GM19043 (cell line): ENCODE results near the gene MCRIP2.

Experiments
- ATAC-seq: cut with Tn5 transposase; IDR thresholded peaks from one replicate; pipeline ENCODE4 v1.9.1; 2021; ENCODE audit warnings: low read depth; ENCODE audit not compliant: unreplicated experiment

Gene MCRIP2

GRCh38 chr16:667780-668518 lies 26.3 kb downstream of the MCRIP2 start, which contains the start of gene RHOT2:
TSS of gene RHOT2 (plus strand) at chr16:668132. CDS start at chr16:668200, 68 bp downstream.
- peak; percentile 91 for ATAC-seq

DNA sequence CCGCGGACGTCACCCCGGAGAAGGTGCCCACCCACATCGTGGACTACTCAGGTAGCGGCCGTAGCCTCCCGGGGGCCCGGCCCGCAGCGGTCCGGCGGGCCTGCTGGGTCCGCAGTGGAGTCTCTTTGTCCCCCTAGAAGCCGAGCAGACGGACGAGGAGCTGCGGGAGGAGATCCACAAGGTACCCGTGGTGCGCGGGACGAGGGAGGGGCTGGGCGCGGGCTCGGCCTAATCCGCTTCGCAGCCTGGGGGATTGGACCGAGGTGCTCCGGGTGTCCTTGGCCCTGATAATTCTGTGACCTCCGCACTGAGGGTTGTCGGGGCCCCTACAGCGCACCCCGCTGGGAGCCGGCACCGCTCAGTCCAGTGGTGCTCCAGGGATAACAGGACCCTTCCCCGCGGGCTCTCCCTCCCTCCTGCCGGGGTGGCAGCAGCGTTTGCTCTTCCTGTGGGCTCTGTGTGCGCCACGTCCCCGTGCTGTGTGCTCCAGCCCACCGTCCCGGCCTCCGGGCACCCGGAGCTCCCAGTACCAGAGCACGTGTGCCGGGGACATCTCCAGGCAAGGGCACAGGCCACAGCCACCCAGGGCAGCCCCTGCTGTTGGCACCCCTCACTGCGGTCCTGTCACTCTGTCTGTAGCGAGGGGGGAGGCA lies 27.0 kb downstream of the MCRIP2 start:
- ATAC-seq = no peak

DNA sequence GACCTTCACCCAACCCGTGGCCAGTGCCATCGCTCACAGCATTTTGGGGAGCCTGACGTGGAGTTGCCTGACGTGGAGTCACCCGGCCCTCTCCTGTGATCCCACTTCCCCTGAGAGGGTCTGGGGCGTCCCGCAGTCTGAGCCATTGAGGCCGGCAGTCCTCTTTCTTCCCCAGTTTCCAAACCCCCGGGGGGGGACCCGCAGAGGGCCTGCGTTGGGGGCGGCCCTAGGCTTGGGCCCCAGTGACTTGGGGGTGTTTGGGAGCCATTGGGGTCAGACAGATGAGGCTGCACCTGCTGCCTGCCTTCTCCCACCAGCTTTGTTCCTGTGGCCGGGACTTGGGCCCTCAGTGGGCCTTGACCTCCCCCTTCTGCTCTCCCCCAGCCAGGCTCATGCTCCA lies 28.0 kb downstream of the MCRIP2 start:
- ATAC-seq = no peak

- no peak for ATAC-seq
These were observed 29.1 kb downstream of the MCRIP2 start for GRCh38 chr16:670485-671352.

DNA sequence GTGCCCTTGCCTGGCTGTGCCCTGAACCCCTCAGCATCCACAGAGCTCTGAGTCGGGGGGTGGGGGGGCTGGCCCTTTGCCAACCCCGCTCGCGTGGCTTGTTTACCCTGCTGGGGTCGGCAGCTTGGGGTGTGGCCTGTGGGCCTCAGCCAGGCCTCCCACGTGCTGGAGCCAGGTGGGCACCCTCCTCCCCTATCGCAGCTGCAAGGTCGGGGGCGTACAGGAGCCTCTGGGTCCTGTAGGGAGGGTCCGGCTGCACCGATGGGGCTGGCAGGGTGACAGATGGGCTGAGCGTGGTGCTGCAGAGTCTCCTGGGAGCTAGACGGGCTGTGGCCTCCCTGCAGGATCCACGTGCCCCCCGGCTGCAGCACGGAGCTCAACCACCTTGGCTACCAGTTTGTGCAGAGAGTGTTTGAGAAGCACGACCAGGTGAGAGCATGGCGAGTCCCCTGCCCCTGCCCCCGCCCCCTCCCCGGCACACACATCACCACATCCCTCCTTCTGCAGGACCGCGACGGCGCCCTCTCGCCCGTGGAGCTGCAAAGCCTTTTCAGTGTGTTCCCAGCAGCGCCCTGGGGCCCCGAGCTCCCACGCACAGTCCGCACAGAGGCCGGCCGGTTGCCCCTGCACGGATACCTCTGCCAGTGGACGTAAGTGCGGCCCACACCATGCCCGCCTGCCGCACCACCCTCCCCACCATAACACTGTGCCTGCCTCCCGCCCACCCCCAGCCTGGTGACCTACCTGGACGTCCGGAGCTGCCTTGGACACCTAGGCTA lies 29.9 kb downstream of the MCRIP2 start:
- ATAC-seq = no peak

DNA sequence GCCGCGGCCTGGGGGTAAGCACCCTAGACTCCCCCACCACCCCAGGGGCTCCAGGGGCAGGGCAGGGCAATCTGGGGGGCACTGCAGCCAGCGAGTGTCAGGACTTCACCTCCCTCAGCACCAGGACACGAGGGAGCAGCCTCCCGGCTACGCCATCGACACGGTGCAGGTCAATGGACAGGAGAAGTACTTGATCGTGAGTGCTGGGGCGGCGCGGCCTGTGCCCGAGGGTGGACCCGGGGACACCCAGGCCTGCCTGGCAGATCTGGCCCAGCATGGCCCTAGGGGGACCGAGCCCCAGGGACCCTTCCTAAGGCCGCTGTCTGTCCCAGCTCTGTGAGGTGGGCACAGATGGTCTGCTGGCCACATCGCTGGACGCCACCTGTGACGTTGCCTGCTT lies 30.7 kb downstream of the MCRIP2 start:
- no peak for ATAC-seq

DNA sequence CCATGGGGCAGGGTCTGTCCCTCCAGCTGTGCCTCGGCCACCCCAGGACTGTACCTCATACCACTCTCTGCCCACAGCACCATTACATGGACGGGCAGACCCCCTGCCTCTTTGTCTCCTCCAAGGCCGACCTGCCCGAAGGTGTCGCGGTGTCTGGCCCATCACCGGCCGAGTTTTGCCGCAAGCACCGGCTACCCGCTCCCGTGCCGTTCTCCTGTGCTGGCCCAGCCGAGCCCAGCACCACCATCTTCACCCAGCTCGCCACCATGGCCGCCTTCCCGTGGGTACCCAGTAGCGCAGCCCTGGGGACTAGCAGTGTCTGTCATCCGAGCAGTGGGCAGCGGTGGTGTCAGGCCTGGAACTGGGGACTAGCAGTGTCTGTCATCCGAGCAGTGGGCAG lies 31.2 kb downstream of the MCRIP2 start:
- ATAC-seq = no peak

- ATAC-seq = no peak
These were observed 31.9 kb downstream of the MCRIP2 start for GRCh38 chr16:673399-673991.

- no peak for ATAC-seq
These were observed 32.7 kb downstream of the MCRIP2 start for GRCh38 chr16:674214-674881.

GRCh38 chr16:674968-675883 lies 33.6 kb downstream of the MCRIP2 start, which contains the start of gene RHBDL1:
TSS of gene RHBDL1 (plus strand) at chr16:675671. CDS start at chr16:675791, 120 bp downstream.
- ATAC-seq = no peak

DNA sequence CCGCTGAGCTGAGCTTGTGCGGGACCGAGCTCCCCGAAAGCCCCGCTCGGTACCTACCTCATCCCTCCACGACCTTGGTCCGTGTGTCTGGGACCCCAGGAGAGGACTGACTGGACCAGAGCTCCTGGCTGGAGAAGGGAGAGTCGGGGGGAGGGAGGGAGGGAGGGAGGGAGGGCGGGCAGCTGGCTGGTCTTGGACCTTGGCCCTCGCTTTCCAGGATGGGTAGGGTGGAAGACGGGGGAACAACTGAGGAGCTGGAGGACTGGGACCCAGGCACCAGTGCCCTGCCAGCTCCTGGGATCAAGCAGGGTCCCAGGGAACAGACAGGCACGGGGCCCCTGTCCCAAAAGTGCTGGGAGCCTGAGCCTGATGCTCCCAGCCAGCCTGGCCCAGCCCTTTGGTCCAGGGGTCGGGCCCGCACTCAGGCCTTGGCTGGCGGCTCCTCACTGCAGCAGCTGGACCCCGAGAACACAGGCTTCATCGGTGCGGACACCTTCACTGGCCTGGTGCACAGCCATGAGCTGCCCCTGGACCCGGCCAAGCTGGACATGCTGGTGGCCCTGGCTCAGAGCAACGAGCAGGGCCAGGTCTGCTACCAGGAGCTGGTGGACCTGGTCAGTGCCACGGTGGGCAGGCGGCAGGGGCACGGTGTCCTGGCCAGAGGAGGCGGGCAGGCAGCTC lies 34.4 kb downstream of the MCRIP2 start:
- no peak for ATAC-seq

DNA sequence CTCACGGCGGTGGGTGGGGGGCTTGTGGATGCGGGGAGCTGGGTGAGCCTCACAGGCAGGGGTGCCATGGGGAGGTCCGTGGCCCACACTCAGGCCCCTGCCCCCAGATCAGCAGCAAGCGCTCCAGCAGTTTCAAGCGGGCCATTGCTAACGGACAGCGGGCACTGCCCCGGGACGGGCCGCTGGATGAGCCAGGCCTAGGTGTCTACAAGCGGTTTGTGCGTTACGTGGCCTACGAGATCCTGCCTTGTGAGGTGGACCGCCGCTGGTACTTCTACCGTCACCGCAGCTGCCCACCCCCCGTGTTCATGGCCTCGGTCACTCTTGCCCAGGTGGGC lies 34.9 kb downstream of the MCRIP2 start:
- ATAC-seq = no peak

- ATAC-seq = no peak
These were observed 35.3 kb downstream of the MCRIP2 start for GRCh38 chr16:676913-677312.

DNA sequence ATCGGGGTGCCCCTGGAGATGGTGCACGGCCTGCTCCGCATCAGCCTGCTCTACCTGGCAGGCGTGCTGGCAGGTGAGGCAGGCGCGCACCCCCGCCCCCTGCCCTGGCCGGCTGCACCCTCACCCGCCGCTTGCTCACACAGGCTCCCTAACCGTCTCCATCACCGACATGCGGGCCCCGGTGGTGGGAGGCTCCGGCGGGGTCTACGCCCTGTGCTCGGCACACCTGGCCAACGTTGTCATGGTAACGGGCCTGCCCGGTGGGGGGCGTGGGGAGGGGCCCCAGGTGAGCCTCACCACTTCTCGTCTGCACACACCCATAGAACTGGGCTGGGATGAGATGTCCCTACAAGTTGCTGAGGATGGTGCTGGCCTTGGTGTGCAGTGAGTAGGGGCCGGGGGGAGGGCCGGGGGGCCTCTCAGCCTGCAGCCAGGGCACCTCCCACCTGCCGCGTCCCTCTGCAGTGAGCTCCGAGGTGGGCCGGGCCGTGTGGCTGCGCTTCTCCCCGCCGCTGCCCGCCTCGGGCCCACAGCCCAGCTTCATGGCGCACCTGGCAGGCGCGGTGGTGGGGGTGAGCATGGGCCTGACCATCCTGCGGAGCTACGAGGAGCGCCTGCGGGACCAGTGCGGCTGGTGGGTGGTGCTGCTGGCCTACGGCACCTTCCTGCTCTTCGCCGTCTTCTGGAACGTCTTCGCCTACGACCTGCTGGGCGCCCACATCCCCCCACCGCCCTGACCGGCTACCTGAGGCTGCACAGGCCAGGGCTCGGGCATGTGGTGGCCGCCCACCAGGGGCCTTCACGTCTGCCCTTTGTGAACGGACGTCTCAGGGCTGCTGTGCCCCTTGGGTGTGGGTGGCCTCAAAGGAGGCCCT lies 35.9 kb downstream of the MCRIP2 start:
- no peak for ATAC-seq

- ATAC-seq = no peak
These were observed 36.7 kb downstream of the MCRIP2 start for GRCh38 chr16:678209-678857.
